Activated gamma-delta T cell treated with anti-CD3 and anti-CD28 coated beads, Interleukin-2, amount 50 U/mL, for 16 hours (primary cell): Measurements from ENCODE around the gene GRID2.

Experiments used
- DNase-seq: peaks from one replicate; pipeline ENCODE4 v3.0.0-alpha.2; 2020; ENCODE audit warnings: low read depth

The GRID2 gene

GRCh38 chr4:92529510-92529909 lies 225.7 kb downstream of the GRID2 start:
- no peak for DNase-seq

DNA sequence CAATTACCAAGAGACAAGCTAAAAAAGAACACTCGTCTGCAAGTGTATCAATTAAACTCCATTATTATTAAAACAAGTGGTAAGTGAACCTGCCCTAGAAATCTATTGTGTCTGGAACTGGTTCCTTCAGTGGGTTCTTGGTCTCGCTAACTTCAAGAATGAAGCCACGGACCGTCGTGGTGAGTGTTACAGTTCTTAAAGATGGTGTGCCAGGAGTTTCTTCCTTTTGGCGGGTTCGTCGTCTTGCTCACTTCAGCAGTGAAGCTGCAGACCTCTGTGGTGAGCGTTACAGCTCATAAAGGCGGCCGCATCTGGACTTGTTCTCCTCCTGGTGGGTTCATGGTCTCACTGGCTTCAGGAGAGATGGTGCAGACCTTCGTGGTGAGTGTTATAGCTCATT lies 231.8 kb downstream of the GRID2 start:
- DNase-seq = no peak

GRCh38 chr4:92551616-92552015 lies 247.8 kb downstream of the GRID2 start:
- DNase-seq = no peak

DNA sequence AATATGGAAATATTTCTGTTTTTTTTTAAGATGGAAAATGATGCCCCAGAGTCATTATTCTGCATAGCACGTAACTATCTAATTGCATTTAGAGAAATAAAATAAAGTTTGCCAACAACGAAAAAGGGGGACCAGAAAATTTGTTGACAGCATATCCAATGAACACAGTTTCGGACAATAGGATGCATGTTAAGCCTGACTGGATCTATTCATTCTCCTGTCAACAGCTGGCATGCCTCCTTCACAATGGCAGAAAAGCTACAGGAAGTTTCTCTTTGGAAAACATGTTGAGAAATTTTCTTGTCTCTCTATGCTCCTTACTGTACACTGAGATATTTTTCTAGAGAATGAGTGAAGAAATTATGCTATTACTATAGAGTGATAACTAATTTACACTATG lies 262.5 kb downstream of the GRID2 start:
- no peak for DNase-seq

GRCh38 chr4:92580816-92581215 lies 277.1 kb downstream of the GRID2 start:
- DNase-seq = no peak

GRCh38 chr4:92599044-92599443 lies 295.3 kb downstream of the GRID2 start:
- DNase-seq = no peak

DNA sequence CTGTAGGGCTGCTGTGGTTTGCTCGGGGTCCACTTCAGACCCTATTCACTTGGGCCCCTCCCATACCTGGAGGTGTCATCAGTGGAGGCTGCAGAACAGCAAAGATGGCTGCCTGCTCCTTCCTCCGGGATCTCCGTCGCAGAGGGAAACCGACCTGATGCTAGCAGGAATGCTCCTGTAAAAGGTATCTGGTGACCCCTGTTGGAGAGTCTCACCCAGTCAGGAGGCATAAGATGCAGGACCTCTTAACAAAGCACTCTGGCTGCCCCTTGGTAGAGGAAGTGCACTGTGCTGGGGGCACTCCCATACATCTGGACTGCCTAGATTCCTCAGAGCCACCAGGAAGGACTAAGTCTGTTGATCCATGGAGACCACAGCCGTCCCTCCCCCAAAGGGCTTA lies 296.9 kb downstream of the GRID2 start:
- DNase-seq = no peak

DNA sequence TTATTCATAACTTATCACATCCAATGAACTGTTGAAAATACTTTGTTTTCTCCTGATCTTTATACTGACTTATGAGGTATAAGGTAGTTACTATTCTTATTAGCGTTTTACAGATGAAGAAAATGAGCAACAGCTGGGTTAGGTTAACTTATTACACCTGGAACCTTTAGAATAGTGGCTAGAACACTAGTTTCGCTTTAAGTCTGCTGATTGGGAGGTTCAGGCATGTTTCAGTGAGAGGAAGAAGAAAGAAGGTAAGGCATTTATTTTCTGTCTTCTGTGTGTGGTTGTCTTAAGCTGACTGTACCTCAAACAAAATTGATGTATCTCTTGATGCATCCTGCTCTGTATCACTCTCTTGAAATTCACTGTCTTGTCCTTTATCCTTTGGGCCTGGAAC lies 302.5 kb downstream of the GRID2 start:
- DNase-seq = no peak

DNA sequence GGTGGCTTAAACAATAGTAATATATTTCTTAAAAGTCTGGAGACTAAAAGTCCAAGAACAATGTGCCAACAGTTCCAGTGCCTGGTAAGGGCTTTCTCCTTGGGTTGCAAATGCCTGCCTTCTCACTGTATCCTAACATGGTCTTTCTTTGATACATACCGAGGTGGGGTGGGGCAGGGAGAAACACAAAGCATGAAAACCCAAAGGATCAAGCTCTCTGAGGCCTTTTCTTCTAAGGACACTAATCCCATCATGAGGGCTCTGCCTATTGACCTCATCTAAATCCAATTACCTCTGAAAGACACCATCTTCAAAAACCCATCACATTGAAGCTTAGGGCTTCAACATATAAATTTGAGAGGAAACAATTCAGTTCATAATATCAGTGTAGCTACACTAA lies 311.3 kb downstream of the GRID2 start:
- no peak for DNase-seq

DNA sequence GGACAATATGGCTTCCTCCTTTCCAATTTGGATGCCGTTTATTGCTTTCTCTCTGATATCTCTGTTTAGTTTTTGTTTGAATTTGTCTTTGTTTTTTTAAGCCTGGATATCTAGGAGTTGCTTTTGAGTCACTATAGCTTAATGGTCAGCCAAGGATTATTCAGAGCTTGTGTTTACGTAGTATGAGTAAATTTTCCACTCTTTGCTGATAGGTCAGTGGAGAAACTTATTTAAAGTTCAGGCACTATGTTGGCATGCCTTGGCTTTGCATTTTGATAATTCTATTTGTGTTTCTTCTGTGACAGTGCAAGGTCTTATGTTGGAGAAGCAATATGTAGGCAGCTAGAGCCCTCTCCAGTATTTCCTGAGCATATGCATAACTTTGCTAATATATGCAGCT lies 315.2 kb downstream of the GRID2 start:
- no peak for DNase-seq

DNA sequence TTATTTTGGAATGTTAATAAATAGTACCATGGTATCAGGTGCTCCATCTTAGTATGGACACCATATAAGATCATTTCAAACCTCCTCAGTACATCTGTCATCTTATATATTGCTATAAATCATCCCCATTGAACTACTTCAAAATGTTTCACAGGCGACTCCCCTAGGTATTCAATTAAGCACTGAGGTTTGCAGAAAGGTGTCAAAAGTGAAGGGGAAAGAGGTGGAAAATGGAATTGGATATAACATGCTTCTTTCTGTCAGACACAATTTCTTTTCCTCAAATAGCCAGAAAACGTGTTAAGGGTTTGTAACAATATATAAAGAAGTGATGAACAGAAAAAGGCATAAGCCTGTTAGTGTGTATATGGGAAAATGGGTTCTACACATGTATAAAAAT lies 325.5 kb downstream of the GRID2 start:
- DNase-seq = no peak

DNA sequence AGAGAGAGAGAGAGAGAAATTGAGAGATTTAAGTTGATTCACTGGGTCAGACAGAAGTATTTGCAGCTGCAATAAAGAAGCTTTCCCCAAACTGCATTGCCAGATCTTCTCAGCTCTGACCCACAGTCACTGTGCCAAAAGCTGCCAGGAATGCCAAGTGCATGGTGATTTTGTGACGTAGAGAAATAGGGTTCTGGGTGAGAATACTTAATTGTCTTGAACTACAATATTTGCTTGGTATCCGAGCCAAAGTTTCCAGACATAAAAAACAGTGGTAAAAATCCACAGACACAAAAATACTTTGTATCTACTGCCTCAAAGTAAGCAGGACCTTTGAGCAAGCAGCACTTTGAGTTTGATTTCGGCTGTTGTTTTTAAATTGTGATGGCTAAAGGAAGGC lies 331.1 kb downstream of the GRID2 start:
- no peak for DNase-seq

DNA sequence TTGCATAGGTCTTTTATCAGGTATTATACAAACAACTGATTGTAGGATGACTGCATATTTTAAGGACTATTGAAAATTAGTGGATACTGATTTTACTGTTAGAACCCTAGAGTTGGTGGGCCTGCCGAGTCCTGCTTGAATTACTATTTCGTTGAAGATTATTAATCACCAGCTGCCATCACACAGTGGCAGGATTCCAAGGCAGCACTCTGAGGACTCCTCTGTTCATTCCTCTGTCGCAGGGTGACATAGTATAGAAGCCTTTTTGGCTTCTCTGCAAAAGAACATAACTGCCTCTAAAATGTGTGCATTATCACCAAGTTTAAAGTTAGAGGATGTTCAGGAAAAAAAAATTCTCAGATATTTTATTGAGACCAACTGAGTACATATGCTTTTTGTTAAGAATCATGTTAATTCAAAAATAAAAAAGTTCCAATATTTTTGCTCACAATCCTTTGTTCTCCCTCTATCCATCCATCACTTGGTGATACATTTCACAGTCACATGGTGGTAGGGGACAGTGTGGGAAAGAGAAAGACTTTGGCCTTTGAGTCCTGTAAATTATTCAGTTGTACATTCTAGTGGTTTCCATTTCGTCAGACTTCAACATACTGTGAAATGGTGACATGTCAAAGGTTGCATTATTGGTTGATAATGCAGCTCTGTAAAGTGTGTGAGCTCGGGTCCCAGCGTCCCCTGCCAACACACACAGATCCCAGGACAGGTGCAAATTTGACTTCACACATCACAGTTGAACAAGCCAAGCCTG lies 332.5 kb downstream of the GRID2 start:
- DNase-seq = no peak

GRCh38 chr4:92641409-92641808 lies 337.6 kb downstream of the GRID2 start:
- no peak for DNase-seq

DNA sequence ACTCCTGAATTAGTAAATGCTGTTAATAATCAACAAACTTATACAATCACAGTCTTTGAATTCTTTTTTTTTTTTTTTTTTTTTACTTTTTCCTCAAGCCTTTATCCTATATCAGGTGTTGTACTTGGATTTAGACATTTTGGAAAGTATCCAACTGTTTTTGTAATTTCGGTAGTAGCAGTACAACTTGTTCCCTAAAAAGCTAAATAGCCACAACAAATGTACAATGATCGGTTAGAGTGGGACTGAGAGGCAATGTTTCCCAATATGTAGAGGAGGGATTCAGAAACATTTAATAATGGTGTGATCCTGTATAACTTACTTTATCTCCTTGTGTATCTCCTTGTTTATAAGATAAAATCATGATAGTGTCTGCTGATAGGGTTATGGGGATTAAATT lies 343.1 kb downstream of the GRID2 start:
- no peak for DNase-seq

DNA sequence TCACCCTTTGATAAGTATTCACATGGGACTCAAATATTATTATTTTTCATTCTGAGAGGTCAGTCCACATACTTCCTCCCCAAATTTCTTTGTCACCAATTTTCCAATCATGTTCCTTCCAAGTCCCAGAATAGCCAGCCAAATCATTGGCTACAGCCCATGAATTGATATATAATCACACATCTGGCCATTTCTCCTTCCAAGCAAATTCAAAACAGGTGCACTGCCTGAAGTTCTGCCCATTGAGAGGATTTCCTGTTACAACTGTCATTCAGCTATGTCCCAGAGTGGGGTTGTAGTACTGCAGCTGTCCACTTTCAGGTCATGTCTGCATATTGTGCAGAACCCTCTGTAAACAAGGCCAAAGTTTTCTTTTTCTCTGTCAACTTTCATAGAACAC lies 347.8 kb downstream of the GRID2 start:
- DNase-seq = no peak

- DNase-seq = no peak
These were observed 350.3 kb downstream of the GRID2 start for GRCh38 chr4:92654084-92654483.

DNA sequence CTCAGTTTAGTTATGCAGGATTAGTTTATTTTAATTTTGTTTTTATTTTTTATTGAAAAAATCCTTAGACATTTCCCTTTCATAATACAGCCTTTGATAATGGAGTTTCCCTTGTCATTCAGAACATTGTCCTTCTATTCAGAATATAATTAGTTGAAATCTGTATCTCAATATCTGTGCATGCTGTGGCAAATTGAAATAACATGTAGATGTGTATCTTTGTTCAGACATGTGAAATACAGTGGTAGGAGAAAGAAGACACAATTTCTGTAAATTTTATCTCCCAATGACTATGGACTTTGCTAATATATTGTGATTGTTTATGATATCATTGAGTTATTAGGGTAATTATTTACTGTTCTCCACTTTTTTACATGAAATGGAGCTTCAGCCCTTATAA lies 353.9 kb downstream of the GRID2 start:
- DNase-seq = no peak

- DNase-seq = no peak
These were observed 354.6 kb downstream of the GRID2 start for GRCh38 chr4:92658318-92658717.

DNA sequence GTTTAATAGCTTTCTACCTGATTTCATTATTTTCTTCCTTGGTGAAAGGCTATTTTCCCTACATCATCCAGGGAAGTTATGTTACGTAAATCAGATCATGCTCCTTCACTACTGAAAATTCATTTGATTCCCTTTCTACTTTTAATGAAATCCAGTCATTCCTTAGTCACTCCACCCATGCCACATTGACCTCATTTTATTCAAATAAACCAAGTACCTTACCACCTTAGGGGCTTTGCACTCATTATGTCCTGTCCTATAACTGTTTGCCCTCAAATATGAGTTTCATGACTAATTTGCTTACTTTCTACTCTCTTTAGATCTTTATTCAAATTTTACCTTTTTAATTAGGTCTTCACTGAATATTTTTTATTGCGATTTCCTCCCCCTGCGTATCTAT lies 374.0 kb downstream of the GRID2 start:
- DNase-seq = no peak

- no peak for DNase-seq
These were observed 374.5 kb downstream of the GRID2 start for GRCh38 chr4:92678292-92678691.

DNA sequence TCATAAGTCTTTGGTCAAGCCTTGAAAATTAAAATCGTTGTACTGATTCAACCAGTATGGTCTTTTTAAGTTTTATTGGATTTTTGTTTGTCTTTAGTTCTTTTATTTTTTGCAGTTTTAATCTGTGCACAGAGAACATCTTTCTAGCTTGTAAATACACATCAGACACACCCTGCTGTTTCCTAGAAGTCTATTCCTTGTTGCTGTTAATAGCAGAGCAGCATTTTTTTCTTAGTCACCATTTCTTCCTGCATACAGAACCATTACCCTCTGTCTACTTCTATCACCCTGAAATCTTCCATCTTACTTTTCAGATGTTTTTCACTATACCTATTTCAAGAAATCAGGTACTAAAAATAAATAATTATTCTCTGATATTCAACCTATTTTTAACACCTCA lies 375.4 kb downstream of the GRID2 start:
- DNase-seq = no peak

DNA sequence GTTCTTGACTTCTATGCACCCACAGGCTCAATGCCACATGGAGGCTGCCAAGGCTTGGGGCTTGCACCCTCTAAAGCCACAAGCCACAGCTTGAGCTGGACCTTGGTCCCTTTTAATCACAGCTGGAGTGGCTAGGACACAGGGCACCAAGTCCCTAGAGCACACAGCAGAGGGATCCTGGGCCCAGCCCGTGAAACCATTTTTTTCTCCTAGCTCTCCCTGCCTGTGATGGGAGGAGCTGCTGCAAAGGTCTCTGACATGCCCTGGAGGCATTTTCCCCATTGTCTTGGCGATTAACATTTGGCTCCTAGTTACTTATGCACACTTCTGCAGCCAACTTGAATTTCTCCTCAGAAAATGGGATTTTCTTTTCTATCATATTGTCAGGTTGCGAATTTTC lies 410.9 kb downstream of the GRID2 start:
- DNase-seq = no peak

GRCh38 chr4:92733231-92733630 lies 429.5 kb downstream of the GRID2 start:
- no peak for DNase-seq
